WTC11 (cell line): ENCODE results near the gene FGF12. TPM values are rescaled to one million over a fixed set of nuclear protein-coding genes. Genes with fewer than 3 reads are reported as not detected.
A peak's percentile ranks its signal among the peaks of the same experiment; 100 is the strongest.

Source experiments
- ATAC-seq: fragments of 200-7000 bp; cut with Tn5 transposase; 2 replicates; pipeline ENCODE4 v1.10.0; 2021; ENCODE audit warnings: mild to moderate bottlenecking, moderate library complexity
- CTCF ChIA-PET: fragments of 300-600 bp; sonication (Branson Sonifier 250); formaldehyde crosslinking; loops from one replicate; lab custom pipeline; 2021; ENCODE audit warnings: antibody characterized with exemption; lab: Charles Lee
- POLR2A ChIA-PET: fragments of 350-600 bp; sonication (Branson Sonifier 250); formaldehyde crosslinking; loops from one replicate; lab custom pipeline; 2021; ENCODE audit warnings: antibody characterized with exemption; lab: Charles Lee
- DNase-seq: peaks from one replicate; pipeline ENCODE4 v3.0.0; 2021; ENCODE audit warnings: low spot score
- H3K27ac Mint-ChIP-seq: 2 replicates; pipeline ENCODE4 v1.8.0; 2021; ENCODE audit warnings: mixed read lengths
- H3K27me3 Mint-ChIP-seq: 2 replicates; pipeline ENCODE4 v1.8.0; 2021; ENCODE audit warnings: low read depth, mild to moderate bottlenecking, moderate library complexity, mixed read lengths
- H3K36me3 Mint-ChIP-seq: 2 replicates; pipeline ENCODE4 v1.8.0; 2021; ENCODE audit warnings: mixed read lengths
- H3K4me1 Mint-ChIP-seq: 2 replicates; pipeline ENCODE4 v1.8.0; 2022; ENCODE audit warnings: mixed read lengths
- H3K4me3 Mint-ChIP-seq: 2 replicates; pipeline ENCODE4 v1.8.0; 2021; ENCODE audit warnings: mild to moderate bottlenecking, moderate library complexity, mixed read lengths
- H3K9me3 Mint-ChIP-seq: 2 replicates; pipeline ENCODE4 v1.8.0; 2021; ENCODE audit warnings: mixed read lengths
- AFF4 ChIP-seq: sonication (generic); formaldehyde crosslinking; IDR thresholded peaks from 2 replicates; pipeline ENCODE4 v1.8.1; 2023; ENCODE audit warnings: mild to moderate bottlenecking, missing genetic modification reagents, borderline replicate concordance
- ATF1 ChIP-seq: sonication (generic); formaldehyde crosslinking; IDR thresholded peaks from 2 replicates; pipeline ENCODE4 v1.8.1; 2023; ENCODE audit warnings: mild to moderate bottlenecking, moderate library complexity, missing genetic modification reagents
- CBFB ChIP-seq: sonication (generic); formaldehyde crosslinking; IDR thresholded peaks from 2 replicates; pipeline ENCODE4 v1.8.1; 2022; ENCODE audit warnings: mild to moderate bottlenecking, low read depth, missing genetic modification reagents
- CDX4 ChIP-seq: fragments of 250-450 bp; sonication (Bioruptor Pico); IDR thresholded peaks from 2 replicates; pipeline ENCODE4 v1.9.0; 2021; ENCODE audit warnings: moderate library complexity, mild to moderate bottlenecking, inconsistent platforms, borderline replicate concordance
- CTCF ChIP-seq: fragments of 200-600 bp; IDR thresholded peaks from 2 replicates; pipeline ENCODE4 v1.8.0; 2022; ENCODE audit warnings: antibody characterized with exemption
- FOXP1 ChIP-seq: sonication (generic); formaldehyde crosslinking; IDR thresholded peaks from 2 replicates; pipeline ENCODE4 v1.8.0; 2022; ENCODE audit warnings: missing genetic modification reagents, mild to moderate bottlenecking, moderate library complexity, borderline replicate concordance
- GRHL2 ChIP-seq: fragments of 250-450 bp; sonication (Bioruptor Pico); IDR thresholded peaks from 2 replicates; pipeline ENCODE4 v1.8.0; 2022; ENCODE audit warnings: mild to moderate bottlenecking, moderate library complexity; ENCODE audit not compliant: insufficient replicate concordance, severe bottlenecking
- IRF2 ChIP-seq: sonication (generic); formaldehyde crosslinking; IDR thresholded peaks from 2 replicates; pipeline ENCODE4 v1.8.0; 2022; ENCODE audit warnings: low read depth, missing genetic modification reagents, borderline replicate concordance
- MAX ChIP-seq: sonication (generic); formaldehyde crosslinking; IDR thresholded peaks from 2 replicates; pipeline ENCODE4 v1.8.0; 2022; ENCODE audit warnings: mild to moderate bottlenecking, missing genetic modification reagents
- MXD4 ChIP-seq: fragments of 250-450 bp; sonication (Bioruptor Pico); IDR thresholded peaks from 2 replicates; pipeline ENCODE4 v1.8.0; 2021; ENCODE audit warnings: mild to moderate bottlenecking, moderate library complexity, borderline replicate concordance
- NFE2L1 ChIP-seq: sonication (generic); formaldehyde crosslinking; IDR thresholded peaks from 2 replicates; pipeline ENCODE4 v1.8.1; 2023; ENCODE audit warnings: missing genetic modification reagents
- NFYB ChIP-seq: sonication (generic); formaldehyde crosslinking; conservative IDR thresholded peaks from 2 replicates; pipeline ENCODE4 v1.8.0; 2022; ENCODE audit warnings: low read depth, missing genetic modification reagents
- NR1H2 ChIP-seq: sonication (generic); formaldehyde crosslinking; IDR thresholded peaks from 2 replicates; pipeline ENCODE4 v1.9.0; 2021; ENCODE audit warnings: mild to moderate bottlenecking, moderate library complexity, missing genetic modification reagents
- OVOL2 ChIP-seq: fragments of 250-450 bp; sonication (Bioruptor Pico); IDR thresholded peaks from 2 replicates; pipeline ENCODE4 v1.9.0; 2021; ENCODE audit warnings: mild to moderate bottlenecking, borderline replicate concordance
- TP53 ChIP-seq: sonication (generic); formaldehyde crosslinking; IDR thresholded peaks from 2 replicates; pipeline ENCODE4 v1.8.1; 2023; ENCODE audit warnings: mild to moderate bottlenecking, missing genetic modification reagents
- ZNF219 ChIP-seq: sonication (generic); formaldehyde crosslinking; IDR thresholded peaks from 2 replicates; pipeline ENCODE4 v1.8.0; 2023; ENCODE audit warnings: missing genetic modification reagents, mild to moderate bottlenecking, borderline replicate concordance
- ZNF396 ChIP-seq: fragments of 250-450 bp; sonication (Bioruptor Pico); IDR thresholded peaks from 2 replicates; pipeline ENCODE4 v1.8.0; 2021; ENCODE audit warnings: mild to moderate bottlenecking, moderate library complexity, borderline replicate concordance
- ZNF512 ChIP-seq: sonication (generic); formaldehyde crosslinking; IDR thresholded peaks from 2 replicates; pipeline ENCODE4 v1.8.1; 2022; ENCODE audit warnings: missing genetic modification reagents, borderline replicate concordance
- total RNA-seq: library from RNA; stranded (reverse); gene quantifications from 3 replicates; pipeline ENCODE4 v1.2.3, GENCODE V29; 2021
- TF ChIP-seq, protein P1 (sequence below): sonication (generic); formaldehyde crosslinking; IDR thresholded peaks from 2 replicates; pipeline ENCODE4 v1.8.0; 2023; ENCODE audit warnings: missing genetic modification reagents
- TF ChIP-seq, protein P2 (sequence below): fragments of 250-450 bp; sonication (Bioruptor Pico); IDR thresholded peaks from 2 replicates; pipeline ENCODE4 v1.9.0; 2021; ENCODE audit warnings: mild to moderate bottlenecking, borderline replicate concordance

The FGF12 gene
- total RNA-seq, 1 experiment from 2014 or later = 13.5 TPM

DNA sequence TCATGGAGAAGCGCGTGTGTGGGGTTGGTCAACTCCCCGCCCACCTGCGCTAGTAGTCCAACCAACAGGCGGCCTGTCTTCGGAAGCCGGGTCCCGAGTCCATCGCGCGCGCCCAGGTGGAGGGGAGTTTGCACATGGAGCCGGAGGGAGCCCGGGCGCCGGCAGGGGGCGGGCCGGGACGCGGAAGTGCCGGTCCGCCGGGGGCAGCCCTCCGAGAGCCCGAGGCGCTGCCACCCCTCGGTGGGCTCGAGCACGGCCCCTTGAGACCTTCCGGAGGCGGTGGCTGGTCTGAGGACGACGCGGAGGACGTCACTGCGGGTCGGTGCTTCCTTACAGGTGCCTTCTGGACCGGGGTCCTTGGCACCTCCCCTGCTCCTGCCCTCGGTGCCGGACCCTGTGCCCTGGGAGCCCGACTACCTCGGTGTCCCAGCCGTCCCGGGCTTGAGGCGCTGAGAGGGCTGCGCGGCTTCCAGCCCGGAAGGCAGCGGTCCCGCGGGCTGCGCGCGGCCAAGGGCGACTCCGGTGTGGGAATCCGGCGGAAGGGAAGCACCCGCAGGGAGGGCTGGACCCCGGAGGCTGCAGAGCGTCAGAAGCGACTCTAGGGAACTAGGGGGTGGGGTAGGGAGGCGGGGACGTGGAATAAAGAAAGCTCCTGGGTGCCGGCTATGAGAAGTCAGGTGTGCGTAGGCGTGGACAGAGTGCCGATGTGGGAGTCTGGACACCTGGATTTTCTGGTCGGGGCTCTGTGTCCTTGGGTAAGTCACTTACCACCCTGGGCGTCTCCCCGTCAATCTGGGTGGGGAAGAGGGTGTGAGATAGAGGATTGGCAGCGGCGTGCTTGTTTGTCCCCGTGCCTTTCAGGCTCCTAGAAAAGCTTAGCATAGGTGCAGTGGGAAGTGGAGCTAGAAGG lies 212.3 kb downstream of the FGF12 start:
- POLR2A ChIA-PET = interaction anchor here (0.7 kb wide), 1 partner anchor 216 kb away, joined by 4 read pairs; no protein-coding TSS in a partner anchor
- no peak overlapping the region for H3K27ac Mint-ChIP-seq
- H3K27me3 Mint-ChIP-seq = peaks cover 20% of the 10 kb centered on the region
- peak; percentile 83 for ATAC-seq
- peaks cover 3% of the 10 kb centered on the region; the same call in 1 of the 2 replicates for H3K36me3 Mint-ChIP-seq
- H3K4me3 Mint-ChIP-seq = peak overlapping the region; percentile 90
- H3K4me1 Mint-ChIP-seq = peaks cover 12% of the 10 kb centered on the region
- peak; percentile 86 for DNase-seq
- CTCF ChIA-PET = interaction anchor here (0.7 to 1.6 kb wide), 4 partner anchors 212 to 288 kb away, joined by 4 to 7 read pairs (median 6); partner anchors contain the start of gene FGF12
- H3K9me3 Mint-ChIP-seq = peaks cover 10% of the 10 kb centered on the region
- TF ChIP-seq CDX4 (CRISPR knock-in tag) (no peak), GRHL2 (CRISPR knock-in tag) (no peak), ATF1 (CRISPR knock-in tag) (no peak), MAX (peak; percentile 77), ZNF219 (CRISPR knock-in tag) (no peak), MXD4 (CRISPR knock-in tag) (no peak), ZNF512 (CRISPR knock-in tag) (no peak), AFF4 (CRISPR knock-in tag) (no peak), IRF2 (CRISPR knock-in tag) (no peak), NFYB (0 out of 2 replicates have a peak, but pooled peaks have one; percentile 22), ZNF396 (CRISPR knock-in tag) (no peak), OVOL2 (CRISPR knock-in tag) (no peak), FOXP1 (CRISPR knock-in tag) (0 out of 2 replicates have a peak, but pooled peaks have one; percentile 29), CBFB (CRISPR knock-in tag) (peak; percentile 79; the same call in 1 of the 2 replicates), NFE2L1 (CRISPR knock-in tag) (peak; percentile 63; the same call in 1 of the 2 replicates), CTCF (peak; percentile 41), NR1H2 (CRISPR knock-in tag) (no peak), TP53 (CRISPR knock-in tag) (no peak)
- TF ChIP-seq, protein P1, sequence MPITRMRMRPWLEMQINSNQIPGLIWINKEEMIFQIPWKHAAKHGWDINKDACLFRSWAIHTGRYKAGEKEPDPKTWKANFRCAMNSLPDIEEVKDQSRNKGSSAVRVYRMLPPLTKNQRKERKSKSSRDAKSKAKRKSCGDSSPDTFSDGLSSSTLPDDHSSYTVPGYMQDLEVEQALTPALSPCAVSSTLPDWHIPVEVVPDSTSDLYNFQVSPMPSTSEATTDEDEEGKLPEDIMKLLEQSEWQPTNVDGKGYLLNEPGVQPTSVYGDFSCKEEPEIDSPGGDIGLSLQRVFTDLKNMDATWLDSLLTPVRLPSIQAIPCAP (CRISPR knock-in tag) = no peak
- TF ChIP-seq, protein P2, sequence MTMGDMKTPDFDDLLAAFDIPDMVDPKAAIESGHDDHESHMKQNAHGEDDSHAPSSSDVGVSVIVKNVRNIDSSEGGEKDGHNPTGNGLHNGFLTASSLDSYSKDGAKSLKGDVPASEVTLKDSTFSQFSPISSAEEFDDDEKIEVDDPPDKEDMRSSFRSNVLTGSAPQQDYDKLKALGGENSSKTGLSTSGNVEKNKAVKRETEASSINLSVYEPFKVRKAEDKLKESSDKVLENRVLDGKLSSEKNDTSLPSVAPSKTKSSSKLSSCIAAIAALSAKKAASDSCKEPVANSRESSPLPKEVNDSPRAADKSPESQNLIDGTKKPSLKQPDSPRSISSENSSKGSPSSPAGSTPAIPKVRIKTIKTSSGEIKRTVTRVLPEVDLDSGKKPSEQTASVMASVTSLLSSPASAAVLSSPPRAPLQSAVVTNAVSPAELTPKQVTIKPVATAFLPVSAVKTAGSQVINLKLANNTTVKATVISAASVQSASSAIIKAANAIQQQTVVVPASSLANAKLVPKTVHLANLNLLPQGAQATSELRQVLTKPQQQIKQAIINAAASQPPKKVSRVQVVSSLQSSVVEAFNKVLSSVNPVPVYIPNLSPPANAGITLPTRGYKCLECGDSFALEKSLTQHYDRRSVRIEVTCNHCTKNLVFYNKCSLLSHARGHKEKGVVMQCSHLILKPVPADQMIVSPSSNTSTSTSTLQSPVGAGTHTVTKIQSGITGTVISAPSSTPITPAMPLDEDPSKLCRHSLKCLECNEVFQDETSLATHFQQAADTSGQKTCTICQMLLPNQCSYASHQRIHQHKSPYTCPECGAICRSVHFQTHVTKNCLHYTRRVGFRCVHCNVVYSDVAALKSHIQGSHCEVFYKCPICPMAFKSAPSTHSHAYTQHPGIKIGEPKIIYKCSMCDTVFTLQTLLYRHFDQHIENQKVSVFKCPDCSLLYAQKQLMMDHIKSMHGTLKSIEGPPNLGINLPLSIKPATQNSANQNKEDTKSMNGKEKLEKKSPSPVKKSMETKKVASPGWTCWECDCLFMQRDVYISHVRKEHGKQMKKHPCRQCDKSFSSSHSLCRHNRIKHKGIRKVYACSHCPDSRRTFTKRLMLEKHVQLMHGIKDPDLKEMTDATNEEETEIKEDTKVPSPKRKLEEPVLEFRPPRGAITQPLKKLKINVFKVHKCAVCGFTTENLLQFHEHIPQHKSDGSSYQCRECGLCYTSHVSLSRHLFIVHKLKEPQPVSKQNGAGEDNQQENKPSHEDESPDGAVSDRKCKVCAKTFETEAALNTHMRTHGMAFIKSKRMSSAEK (CRISPR knock-in tag) = no peak
